Pancreas (tissue), 10 donors: Measurements from ENCODE around the gene THEM5. TPM values are rescaled to one million over a fixed set of nuclear protein-coding genes. Genes with fewer than 3 reads are reported as not detected.
A peak's percentile ranks its signal among the peaks of the same experiment; 100 is the strongest.

Source experiments
- ATAC-seq, 4 donors: fragments of 200-7000 bp; cut with Tn5 transposase; one replicate each; pipeline versions ENCODE4 v1.8.0 to v1.9.1; 2020; ENCODE audit warnings: mild to moderate bottlenecking in 4 of 4, moderate library complexity in 4 of 4
- DNase-seq, 6 donors: peaks; one replicate each; pipeline ENCODE4 v3.0.0-alpha.2; 2020
- FAIRE-seq: peaks from 2 replicates; lab custom pipeline; 2012; peaks lifted over from hg19 to GRCh38; lab: Jason Lieb, UNC
- H3K27ac ChIP-seq, 4 donors: fragments of 200-600 bp; sonication (generic); 1 replicate in 3 of 4; 2 replicates in 1 of 4; pipeline versions ENCODE4 v1.5.0 to v1.8.0; 2020
- H3K27me3 ChIP-seq, 4 donors: fragments of 200-600 bp; one replicate each; pipeline ENCODE4 v1.8.0; 2021
- H3K36me3 ChIP-seq, 3 donors: fragments of 200-600 bp; sonication (generic) in 1 of 3; one replicate each; pipeline versions ENCODE4 v1.5.0 to v1.8.0; 2020 to 2021
- H3K4me1 ChIP-seq, 3 donors: fragments of 200-600 bp; one replicate each; pipeline ENCODE4 v1.8.0; 2021
- H3K4me3 ChIP-seq, 4 donors: fragments of 200-600 bp; sonication (generic) in 2 of 4; one replicate each; pipeline versions ENCODE4 v1.5.0 to v1.8.0; 2020 to 2021
- H3K9me3 ChIP-seq, 4 donors: fragments of 200-600 bp; one replicate each; pipeline ENCODE4 v1.8.0; 2021
- CTCF ChIP-seq, 4 donors: fragments of 200-600 bp; sonication (generic) in 3 of 4; IDR thresholded peaks; one replicate each; pipeline versions ENCODE4 v1.5.0 to v1.8.0; 2021; ENCODE audit warnings: antibody characterized with exemption in 4 of 4
- WGBS, 2 donors: extraction: QIAGEN DNeasy Blood & Tissue Kit; methylation state at CpG; one replicate each; pipeline ENCODE4 v1.1.7; 2013; 5-methylcytosine and 5-hydroxymethylcytosine counted together
- intact Hi-C, 3 donors: fragments of 100-400 bp; cut with DNase I; formaldehyde crosslinking; loops; one replicate each; pipeline versions ENCODE4 v1.11.1 to v1.14.2; 2022
- polyA plus RNA-seq, 2 donors: library from polyadenylated mRNA; stranded (reverse); fragments of 200-250 nt; gene quantifications; one replicate each; pipeline ENCODE4 v1.2.3, GENCODE V29; 2013
- total RNA-seq, 6 donors: library from RNA; stranded (reverse); fragmentation: NEBNext Ultra II Directional in 4 of 6; extraction: Animal tissue kit (Norgen Biotek cat#: 25700) in 4 of 6; gene quantifications; one replicate each; pipeline versions ENCODE4 v1.2.1 to v1.2.4, GENCODE V29; 2021 to 2023
- donor health status: healthy with polysubstance abuse.
- donor health status: DM: no; HTN: no; CAD: no; lungs with moderate emphysema.
- donor health status: DM: no; HTN: no; CAD: no.
- donor health status: control.
- donor health status: control.
- donor health status: Bipolar disorder and iron deficiency.
- donor health status: DM: yes; HTN: yes; CAD: no.
- donor health status: DM: no; HTN: no; CAD: no.
- donor health status: DM: no; HTN: no; CAD: no.
- donor health status: DM: yes; HTN: yes; CAD: no.

The THEM5 gene
- total and polyA plus RNA-seq, 8 donors = 0.17 TPM; not detected in 7

GRCh38 chr1:151832318-151832980 lies 21.1 kb downstream of the THEM5 start:
- Histone ChIP-seq H3K36me3 (peaks cover 0 to 8% (median 2%) of the 10 kb centered on the region in 3 donors), H3K4me3 (peak overlapping the region in 2 of 4 donors; percentile 66 to 82), H3K4me1 (peaks cover 38 to 42% (median 39%) of the 10 kb centered on the region in 3 donors), H3K27ac (peak overlapping the region; percentile 81 to 93 (median 86)), H3K27me3 (no peaks in the 10 kb centered on the region), H3K9me3 (no peaks in the 10 kb centered on the region)
- DNase-seq = peak; percentile 92 to 99 (median 98)
- intact Hi-C loops = no loop called here
- 12 to 13% methylated on average over 10 of the region's 10 CpGs for WGBS, 2 donors
- FAIRE-seq = no peak
- ATAC-seq = peak; percentile 69 to 84 (median 76)
- TF ChIP-seq CTCF (IDR thresholded peaks at IDR 0.05) = no peak

- Histone ChIP-seq H3K4me1 (peaks cover 35 to 38% (median 38%) of the 10 kb centered on the region in 3 donors), H3K36me3 (peaks cover 0 to 8% (median 2%) of the 10 kb centered on the region in 3 donors), H3K4me3 (peak within 1 kb of the TSS; percentile 33 to 82 (median 62)), H3K9me3 (no peaks in the 10 kb centered on the region), H3K27ac (peak within 1 kb of the TSS; percentile 81 to 93 (median 86)), H3K27me3 (no peaks in the 10 kb centered on the region)
- DNase-seq (peak; percentile 85 to 96 (median 90)), FAIRE-seq (no peak), ATAC-seq (peak; percentile 81 to 89 (median 85))
- TF ChIP-seq CTCF (IDR thresholded peaks at IDR 0.05) = no peak
- WGBS, 2 donors = 4 to 13% methylated on average over 5 of the region's 5 CpGs
- intact Hi-C loops = no loop called here
Observed at GRCh38 chr1:151831605-151832004, 21.9 kb downstream of the THEM5 start, which contains the start of gene RORC. TSS of gene RORC (minus strand) at chr1:151831802. CDS start at chr1:151831764, 38 bp downstream.

GRCh38 chr1:151831256-151831591 lies 22.3 kb downstream of the THEM5 start:
- Histone ChIP-seq H3K4me1 (peaks cover 33 to 38% (median 37%) of the 10 kb centered on the region in 3 donors), H3K36me3 (peaks cover 0 to 10% (median 2%) of the 10 kb centered on the region in 3 donors), H3K27ac (peak overlapping the region; percentile 81 to 93 (median 86)), H3K27me3 (no peaks in the 10 kb centered on the region), H3K4me3 (peak overlapping the region; percentile 33 to 82 (median 62)), H3K9me3 (no peaks in the 10 kb centered on the region)
- DNase-seq (no peak), ATAC-seq (no peak), FAIRE-seq (no peak)
- 9 to 14% methylated on average over 4 of the region's 4 CpGs for WGBS, 2 donors
- intact Hi-C loops = no loop called here
- TF ChIP-seq CTCF (IDR thresholded peaks at IDR 0.05) = no peak

- peak in 1 of 6 donors; percentile 67 for DNase-seq
- intact Hi-C loops = no loop called here
- no peaks in the 10 kb centered on the region for H3K9me3 ChIP-seq
- peaks cover 0 to 21% (median 2%) of the 10 kb centered on the region in 3 donors for H3K36me3 ChIP-seq
- no peaks in the 10 kb centered on the region for H3K27me3 ChIP-seq
- FAIRE-seq = no peak
- peak overlapping the region in 2 of 4 donors; percentile 66 to 82 for H3K4me3 ChIP-seq
- H3K27ac ChIP-seq = no peak overlapping the region
- no peak for TF ChIP-seq CTCF (IDR thresholded peaks at IDR 0.05)
- peaks cover 25 to 34% (median 27%) of the 10 kb centered on the region in 3 donors for H3K4me1 ChIP-seq
- no peak for ATAC-seq
- WGBS, 2 donors = 19 to 24% methylated on average over 4 to 6 of the region's 6 CpGs
Observed at GRCh38 chr1:151830055-151830454, 23.5 kb downstream of the THEM5 start.
